HL-60/S4 (cell line): ENCODE measurements around the gene DEFB132.

Experiments used
- in situ Hi-C: fragments of 300-500 bp; cut with MboI; formaldehyde crosslinking; loops from 2 replicates; pipeline ENCODE4 v1.14.3; 2022; ENCODE audit warnings: low sequenced_read_pairs

Gene DEFB132

DNA sequence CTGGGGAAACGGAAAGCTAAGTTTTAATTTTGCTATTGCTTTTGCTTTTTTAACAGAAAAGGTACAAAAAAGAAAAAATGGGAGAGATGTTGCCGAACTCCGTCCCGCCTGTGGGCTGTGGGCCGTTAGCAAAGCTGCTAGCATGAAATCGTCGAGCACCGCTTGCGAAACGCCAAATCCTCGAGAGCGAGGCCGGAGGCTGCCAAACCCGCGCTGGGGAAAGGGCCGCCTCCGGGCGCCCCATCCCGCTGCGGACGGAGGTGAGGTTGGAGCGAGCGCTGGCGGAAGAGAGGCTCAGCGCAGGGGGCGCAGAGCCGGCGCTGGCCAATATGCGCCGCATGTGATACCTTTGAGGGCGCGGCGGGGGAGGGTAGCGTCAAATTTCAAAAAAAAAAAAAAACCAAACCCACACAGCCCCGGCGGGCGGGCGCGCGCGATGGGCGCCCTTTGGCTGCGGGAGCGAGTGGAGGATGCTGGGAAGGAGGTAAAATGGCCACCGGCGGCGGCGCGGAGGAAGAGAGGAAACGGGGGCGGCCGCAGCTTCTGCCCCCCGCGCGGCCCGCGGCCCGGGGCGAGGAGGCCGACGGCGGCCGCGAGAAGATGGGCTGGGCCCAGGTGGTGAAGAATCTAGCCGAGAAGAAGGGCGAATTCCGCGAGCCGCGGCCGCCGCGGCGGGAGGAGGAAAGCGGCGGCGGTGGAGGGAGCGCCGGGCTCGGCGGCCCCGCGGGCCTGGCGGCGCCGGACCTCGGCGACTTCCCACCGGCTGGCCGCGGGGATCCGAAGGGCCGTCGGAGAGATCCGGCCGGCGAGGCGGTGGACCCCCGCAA lies 39.8 kb downstream of the DEFB132 start, which contains the start of gene ZCCHC3:
TSS of gene ZCCHC3 (plus strand) at position 473 of the 827 bp plus-strand sequence. CDS start at position 490, 17 bp downstream.
- in situ Hi-C loops = no loop called here

DNA sequence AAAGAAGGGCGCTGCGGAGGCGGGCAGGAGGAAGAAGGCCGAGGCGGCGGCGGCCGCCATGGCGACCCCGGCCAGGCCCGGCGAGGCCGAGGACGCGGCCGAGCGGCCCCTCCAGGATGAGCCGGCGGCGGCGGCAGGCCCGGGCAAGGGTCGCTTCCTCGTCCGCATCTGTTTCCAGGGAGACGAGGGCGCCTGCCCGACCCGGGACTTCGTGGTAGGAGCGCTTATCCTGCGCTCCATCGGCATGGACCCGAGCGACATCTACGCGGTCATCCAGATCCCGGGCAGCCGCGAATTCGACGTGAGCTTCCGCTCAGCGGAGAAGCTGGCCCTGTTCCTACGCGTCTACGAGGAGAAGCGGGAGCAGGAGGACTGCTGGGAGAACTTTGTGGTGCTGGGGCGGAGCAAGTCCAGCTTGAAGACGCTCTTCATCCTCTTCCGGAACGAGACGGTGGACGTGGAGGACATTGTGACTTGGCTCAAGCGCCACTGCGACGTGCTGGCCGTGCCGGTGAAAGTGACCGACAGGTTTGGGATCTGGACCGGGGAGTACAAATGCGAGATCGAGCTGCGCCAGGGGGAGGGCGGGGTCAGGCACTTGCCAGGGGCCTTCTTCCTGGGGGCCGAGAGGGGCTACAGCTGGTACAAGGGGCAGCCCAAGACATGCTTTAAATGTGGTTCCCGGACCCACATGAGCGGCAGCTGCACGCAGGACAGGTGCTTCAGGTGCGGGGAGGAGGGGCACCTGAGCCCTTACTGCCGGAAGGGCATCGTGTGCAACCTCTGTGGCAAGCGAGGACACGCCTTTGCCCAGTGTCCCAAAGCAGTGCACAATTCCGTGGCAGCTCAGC lies 40.6 kb downstream of the DEFB132 start:
- in situ Hi-C loops = no loop called here

DNA sequence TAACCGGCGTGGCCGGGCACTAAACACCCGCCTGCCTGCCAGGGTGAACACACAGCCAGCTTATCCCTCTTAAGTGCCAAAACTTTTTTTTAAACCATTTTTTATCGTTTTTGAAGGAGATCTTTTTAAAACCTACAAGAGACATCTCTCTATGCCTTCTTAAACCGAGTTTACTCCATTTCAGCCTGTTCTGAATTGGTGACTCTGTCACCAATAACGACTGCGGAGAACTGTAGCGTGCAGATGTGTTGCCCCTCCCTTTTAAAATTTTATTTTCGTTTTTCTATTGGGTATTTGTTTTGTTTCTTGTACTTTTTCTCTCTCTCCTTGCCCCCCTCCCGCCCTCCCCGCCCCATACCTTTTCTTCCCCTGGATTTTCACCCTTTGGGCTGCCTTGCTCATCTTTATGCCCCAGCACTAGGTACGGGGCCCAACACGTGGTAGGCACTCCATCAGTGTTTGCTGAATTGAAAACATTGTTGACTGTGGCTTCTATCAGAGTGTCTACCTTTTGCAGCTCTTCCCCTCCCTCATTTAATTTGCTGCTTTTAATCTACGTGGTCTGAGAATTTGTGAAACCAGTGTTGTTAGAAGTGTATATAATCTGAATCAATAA lies 41.4 kb downstream of the DEFB132 start:
- in situ Hi-C loops = no loop called here

DNA sequence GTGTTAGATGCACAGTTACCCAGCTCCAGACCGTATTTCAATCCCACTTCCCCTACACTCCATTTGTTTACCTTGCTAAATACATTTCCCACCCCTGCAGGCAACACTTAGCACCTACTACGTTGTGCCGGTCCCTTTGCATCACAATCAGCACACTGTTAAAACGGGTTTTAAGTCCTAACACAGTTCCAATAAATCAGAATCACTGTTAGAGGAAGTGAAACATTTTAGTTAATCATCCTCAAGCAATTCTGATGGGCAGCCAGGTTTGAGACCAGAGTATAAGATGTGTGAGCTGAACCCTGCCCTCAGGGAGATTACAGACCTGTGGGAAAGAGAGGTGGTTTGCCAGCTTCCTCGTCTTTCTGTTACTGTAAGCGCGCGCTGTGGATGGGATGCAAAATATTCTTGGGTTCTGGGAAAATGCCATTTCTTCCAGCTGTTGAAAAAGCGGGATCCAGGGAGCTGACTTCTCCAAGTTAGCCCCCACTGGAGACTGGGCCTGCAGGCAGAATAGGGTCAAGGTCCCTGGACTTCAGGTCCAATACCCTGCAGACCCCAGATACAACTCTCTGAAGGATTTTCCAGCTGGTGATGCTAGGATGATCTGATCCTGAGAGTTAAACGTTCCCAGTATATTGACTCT lies 42.9 kb downstream of the DEFB132 start:
- in situ Hi-C loops = no loop called here

DNA sequence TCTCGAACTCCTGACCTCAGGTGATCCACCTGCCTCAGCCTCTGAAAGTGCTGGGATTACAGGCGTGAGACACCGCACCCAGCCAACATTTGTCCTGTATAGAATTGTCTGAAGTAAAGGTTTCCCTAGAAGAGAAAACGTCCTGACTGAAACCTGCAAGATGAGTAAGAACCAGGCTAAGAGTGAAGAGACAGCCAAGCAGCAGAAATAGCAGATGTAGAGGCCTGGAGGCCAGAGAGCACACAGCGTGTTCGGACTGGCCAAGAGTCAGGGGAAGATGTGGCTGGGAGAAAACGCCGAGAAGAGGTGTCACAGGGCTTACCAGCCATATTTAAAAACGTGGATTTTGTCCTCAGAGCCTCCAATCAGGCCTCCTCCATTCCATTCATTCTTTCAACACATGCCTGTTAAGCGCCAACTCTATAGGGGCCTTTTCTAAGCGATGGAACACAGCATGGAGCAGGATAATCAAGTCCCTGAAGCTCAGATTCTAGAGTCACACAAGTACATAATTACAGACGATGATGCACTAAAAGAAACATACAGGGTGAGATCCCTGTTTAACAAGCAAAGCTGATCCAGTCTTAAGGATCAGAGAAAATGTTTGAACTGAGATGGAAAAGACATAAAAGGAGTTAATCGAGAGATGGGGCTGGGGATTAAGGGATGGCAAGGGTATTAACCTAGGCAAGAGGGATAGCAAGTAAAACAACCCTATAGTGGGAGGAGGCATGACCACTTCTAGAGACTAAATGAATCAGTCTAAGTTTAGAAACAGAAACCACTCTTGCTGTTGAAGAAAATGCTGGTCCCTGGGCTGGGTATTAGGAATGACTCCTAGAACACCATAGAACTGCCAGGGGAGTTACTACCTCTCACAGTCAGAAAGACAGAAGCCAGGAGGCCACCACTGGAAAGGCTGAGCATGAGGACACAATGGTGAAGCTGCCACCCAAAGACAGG lies 44.6 kb downstream of the DEFB132 start:
- in situ Hi-C loops = no loop called here

DNA sequence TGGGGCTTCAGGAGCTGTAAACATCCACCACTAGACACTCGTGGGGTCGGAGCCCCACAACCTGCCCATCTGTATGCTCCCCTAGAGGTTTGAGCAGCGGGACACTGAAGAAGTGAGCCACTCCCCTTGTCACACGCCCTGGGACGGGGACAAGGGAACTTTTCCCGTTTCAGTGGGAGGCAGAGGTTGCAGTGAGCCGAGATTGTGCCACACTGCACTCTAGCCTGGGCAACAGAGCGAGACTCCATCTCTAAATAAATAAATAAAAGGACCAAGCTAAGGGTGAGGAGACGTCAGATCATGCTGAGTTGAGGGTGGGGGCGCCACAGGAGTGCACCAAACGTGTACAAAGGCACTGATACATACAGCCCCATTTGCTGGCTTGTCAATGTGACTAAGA lies 48.2 kb downstream of the DEFB132 start:
- in situ Hi-C loops = no loop called here

DNA sequence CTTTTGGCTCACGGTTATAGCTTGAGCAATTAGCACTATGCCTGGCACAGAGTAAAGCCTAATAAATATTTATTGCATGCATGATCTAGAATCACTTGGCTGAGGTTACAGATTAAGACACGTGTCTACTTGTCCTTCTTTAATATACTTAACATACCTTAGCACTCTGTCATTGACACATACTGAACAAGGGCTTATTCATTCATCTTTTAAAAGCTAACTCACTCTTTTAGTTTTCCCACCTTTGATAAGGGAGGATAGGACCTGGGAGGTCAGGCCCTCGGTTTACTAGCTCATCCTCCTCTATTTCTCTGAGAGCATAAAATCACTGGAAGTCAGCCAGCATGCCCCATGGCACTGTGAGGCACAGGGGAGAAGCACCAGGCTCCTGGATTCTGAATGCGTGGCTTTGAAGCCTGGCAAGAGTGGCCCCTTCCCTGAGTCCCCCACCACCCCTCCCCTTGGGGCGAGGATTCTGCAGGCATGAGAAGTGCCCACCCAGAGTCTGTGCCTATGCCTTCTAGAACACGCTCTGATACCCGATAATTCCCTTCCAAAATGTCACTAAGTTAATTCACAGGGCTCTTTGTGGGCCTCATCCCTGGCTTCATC lies 51.0 kb downstream of the DEFB132 start:
- in situ Hi-C loops = no loop called here

DNA sequence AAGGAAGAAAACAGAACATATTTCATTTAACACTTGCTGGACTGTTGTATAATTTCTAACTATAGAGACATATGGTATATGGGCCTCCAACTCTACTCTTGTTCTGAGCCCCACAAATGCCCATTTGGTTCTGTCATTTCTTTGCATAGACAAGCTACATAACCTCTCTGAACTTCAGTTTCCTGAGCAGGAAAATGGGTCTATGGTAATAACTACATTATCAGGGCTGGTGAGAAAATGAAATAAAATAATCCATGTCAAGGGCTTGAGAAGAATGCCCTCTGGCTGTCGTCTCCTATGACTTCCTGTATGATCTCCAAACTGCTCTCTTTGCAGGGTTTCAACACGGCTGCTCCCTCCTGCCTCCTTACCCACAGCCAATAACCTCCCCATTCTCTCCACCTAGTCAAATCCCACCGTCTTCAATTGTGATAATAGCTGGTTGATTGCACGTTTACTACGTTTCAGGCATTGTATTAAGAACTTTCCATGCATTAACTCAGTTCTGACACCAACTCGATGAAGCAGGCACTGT lies 51.8 kb downstream of the DEFB132 start:
- in situ Hi-C loops = no loop called here

DNA sequence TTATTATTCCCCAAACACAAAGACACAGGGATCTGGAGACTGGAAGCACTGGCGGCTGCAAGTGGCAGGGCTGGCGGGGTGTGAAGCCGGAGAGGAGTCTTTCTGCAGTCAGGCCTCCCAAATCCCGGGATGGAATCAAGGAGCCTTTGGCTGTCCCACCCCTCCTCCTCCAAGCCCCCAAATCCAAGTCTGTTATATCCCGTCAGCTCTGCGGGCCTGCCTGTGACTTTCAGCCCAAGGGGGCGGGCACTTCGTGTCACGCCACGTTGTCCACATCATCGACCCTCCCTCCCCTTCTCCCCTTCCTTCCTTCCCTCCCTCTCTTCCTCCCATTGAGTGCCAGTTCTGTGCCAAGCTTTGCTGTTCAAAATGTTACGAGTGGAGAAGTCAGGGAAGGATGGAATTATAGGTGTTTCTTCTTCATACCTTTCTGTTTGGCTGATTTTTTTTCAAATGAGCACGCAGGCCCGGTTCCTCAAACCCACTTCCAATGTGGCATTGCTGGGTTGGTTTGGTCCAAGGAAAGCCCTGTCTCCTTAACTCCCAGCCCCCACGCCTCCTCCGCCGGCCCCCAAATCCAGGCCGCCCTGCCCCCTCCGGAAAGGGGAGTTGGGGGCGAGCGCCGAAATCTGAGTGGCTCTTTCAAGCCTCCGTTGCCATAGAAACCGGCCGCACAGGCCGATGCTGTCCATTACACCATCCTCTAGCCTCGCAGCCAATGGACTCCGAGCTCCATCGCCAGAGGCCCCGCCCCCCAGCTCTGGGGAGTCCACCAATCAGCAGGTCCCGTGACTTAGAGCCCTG lies 52.5 kb downstream of the DEFB132 start:
- in situ Hi-C loops = no loop called here

DNA sequence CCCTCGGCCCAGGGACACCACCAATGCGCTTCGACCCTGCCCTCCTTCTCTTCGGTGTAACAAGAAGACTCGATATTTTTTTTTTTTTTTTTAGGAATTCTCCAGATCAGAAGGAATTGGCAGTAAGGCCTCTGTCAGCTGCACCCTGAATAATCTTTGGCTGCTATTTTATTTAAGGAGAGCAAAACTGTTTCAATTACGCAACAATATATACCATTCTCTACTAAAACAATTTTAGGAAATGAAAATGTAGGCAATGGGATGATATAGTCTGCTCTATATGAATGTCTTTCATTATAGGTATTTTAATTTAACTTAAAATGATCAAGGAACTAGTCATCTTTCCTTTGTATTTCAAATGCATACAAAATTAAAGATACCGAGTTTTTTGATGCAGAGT lies 53.1 kb downstream of the DEFB132 start:
- in situ Hi-C loops = no loop called here
